ENCODE results near the gene TLE1. TPM values are rescaled to one million over a fixed set of nuclear protein-coding genes. Genes with fewer than 3 reads are reported as not detected.
"Not testable (repeated sequence)": the region's sequence is repeated elsewhere in the genome, so short reads cannot be mapped to it uniquely, and the experiment has no call there.

TLE1 gene
- total RNA-seq, 1 experiment from 2014 or later = 7.3 TPM

- DNase-seq (ENCODE audit: extremely low read depth, low read depth) = no peak
Observed at GRCh38 chr9:81604306-81605169, 84.8 kb downstream of the TLE1 start.

- DNase-seq (ENCODE audit: extremely low read depth, low read depth) = no peak
Observed at GRCh38 chr9:81602887-81603680, 86.3 kb downstream of the TLE1 start.

- DNase-seq (ENCODE audit: extremely low read depth, low read depth) = no peak
Observed at GRCh38 chr9:81601639-81602623, 87.4 kb downstream of the TLE1 start.

DNA sequence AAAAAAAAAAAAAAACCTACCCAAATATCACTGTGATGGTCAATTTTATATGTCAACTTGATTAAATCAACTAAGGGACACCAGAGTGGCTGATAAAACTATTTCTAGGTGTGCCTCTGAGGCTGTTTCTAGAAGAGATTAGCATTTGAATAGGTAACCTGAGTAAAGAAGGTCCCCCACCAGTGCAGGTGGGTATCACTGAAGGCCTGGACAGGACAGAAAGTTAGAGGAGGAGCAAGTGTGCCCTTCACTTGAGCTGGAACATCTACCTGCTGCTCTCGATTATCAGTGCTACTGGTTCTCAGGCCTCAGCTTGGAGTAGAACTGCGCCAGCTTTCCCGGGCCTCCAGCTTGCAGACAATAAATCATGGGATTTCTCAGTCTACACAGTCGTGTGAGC, 88.7 kb downstream of the TLE1 start:
- DNase-seq (ENCODE audit: extremely low read depth, low read depth) = no peak

GRCh38 chr9:81599837-81600236, 89.5 kb downstream of the TLE1 start:
- no peak for DNase-seq (ENCODE audit: extremely low read depth, low read depth)

DNA sequence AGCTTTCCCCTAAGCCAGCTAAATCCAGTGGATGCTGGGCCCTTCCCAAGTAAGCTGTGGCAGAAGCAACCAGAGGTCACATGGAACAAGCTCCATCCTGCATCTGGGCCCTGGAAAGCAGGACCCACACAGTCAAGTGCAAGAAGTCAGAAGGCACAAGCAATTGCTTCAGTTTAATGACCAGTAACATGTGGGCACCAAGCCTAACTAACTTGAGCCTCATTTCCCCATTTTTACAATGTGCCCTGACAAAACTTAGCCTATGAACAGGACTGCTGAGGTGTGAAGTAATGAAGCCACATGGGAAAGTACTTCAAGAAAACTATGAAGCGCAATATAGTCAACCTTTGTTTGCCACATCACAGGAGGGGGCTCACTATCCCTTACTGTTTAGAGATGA, 90.5 kb downstream of the TLE1 start:
- no peak for DNase-seq (ENCODE audit: extremely low read depth, low read depth)

DNA sequence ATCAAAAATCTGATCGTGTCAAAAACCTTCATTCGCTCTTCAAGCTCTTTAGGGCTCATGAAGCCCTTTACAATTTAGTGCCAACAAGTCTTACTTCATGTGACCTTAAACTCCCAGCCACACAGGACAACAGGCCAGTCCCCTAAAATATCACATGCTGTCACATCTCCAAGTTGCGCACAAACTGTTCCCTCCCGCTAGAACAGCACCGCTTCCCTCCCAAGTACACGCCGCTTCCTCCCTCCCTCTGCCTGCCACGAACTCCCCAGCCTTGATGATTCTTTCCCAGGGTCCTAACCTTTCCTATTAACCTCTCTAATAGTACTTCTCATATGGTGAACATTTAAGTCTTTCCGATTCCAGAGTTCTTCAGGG, 91.2 kb downstream of the TLE1 start:
- DNase-seq (ENCODE audit: extremely low read depth, low read depth) = no peak

DNA sequence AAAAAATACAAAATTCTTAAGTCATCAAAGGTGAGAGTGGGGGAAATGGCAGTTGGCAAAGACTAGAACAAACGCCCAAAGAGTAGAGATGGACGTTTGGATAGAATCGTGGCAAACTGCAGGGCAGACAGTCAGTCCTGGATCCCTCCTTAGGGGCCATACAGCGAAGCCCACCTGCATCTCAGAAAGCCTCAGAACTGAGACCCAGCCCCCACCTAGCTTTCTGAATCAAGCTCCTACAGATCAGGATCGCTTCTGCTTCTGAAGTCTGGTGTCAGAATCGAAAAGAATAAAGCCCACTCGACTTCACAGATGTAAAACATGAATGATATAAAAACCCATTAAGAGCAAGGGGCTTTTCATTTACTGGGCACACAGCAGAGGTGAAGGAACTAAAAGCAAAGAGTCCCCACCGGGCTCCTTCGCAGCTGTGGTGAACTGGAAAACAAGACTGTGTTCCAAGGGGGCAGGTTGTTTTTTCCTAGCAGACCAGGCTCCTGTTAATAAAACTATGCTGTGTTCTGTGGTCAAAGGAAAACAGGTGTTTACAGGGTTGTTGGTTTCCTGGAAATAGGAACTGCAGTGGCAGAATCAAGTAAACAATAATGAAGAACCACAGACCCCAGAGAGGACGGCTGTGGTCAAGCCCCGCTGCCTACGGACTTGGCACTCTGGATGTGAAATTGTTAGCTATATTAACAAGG, 91.8 kb downstream of the TLE1 start:
- DNase-seq (ENCODE audit: extremely low read depth, low read depth) = no peak

GRCh38 chr9:81596679-81597418, 92.5 kb downstream of the TLE1 start:
- no peak for DNase-seq (ENCODE audit: extremely low read depth, low read depth)

DNA sequence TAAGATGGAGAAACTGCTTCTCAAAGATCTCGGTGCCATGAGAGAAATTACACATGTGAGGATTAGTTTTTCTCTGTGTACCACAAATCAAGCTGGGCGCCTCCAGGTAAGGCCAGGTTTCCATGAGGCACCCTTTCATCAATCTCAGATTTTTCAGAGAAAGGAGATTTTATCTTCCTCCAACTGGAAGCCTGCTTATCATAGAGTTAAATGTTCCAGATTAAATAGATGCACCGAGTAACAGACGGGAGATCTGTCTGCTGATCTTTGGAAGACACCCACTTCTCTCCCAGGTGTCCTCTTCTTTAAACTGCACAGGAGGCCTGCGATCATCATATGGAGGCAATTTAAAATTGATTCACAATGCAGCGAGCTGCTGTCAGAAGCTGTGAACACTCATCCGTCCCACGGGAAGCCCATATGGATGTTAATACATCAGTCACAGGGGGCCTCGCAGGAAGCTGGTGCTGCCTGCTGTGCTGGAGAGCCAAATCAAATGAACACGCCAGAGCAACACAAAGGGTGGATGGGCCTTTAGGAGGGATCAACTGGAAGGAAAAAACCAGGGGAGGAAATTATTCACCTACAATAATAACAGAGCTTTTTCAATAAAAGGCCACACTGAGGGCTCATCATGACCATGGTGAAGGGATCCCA, 93.3 kb downstream of the TLE1 start:
- no peak for DNase-seq (ENCODE audit: extremely low read depth, low read depth)

GRCh38 chr9:81595293-81595692, 94.1 kb downstream of the TLE1 start:
- not testable (repeated sequence) for DNase-seq (ENCODE audit: extremely low read depth, low read depth)

- no peak for DNase-seq (ENCODE audit: extremely low read depth, low read depth)
Observed at GRCh38 chr9:81594415-81594814, 94.9 kb downstream of the TLE1 start.

- DNase-seq (ENCODE audit: extremely low read depth, low read depth) = no peak
Observed at GRCh38 chr9:81592887-81593266, 96.5 kb downstream of the TLE1 start.

DNA sequence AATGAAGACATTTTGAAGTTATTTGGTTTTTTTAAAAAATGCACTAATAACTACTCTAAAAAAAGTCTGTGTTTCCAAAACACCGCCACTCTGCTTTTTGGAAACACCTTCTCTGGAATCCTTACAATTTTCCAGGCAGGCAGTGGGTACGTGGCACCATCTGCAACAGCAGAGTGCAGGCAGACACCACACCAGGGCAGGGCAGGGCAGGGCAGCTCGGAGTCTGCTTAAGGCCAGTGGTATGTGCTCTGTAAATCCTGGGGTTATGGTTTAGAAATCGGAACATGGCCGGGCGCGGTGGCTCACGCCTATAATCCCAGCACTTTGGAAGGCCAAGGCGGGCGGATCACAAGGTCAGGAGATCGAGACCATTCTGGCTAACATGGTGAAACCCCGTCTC, 97.6 kb downstream of the TLE1 start:
- no peak for DNase-seq (ENCODE audit: extremely low read depth, low read depth)

DNA sequence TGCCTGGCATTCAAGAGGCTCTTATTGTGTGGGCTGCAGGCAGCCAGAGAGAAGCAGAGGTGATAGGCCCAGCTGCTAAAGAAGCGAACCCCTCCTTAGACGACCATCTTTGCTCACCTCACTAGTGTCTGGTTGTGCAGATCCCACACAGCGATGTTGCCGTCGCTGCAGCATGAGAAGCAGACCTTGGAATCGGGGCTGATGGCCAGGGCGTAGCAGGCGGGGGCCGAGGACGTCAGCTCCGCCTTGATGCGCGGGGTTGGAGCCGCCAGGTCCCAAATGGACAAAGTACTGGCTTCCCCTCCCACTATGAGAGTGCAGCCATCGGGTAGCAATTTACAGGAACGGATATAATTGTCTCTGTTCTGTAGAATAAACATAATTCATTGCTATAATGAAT, 98.7 kb downstream of the TLE1 start:
- no peak for DNase-seq (ENCODE audit: extremely low read depth, low read depth)

- DNase-seq (ENCODE audit: extremely low read depth, low read depth) = no peak
Observed at GRCh38 chr9:81589819-81590218, 99.5 kb downstream of the TLE1 start.

GRCh38 chr9:81589392-81589791, 100.0 kb downstream of the TLE1 start:
- DNase-seq (ENCODE audit: extremely low read depth, low read depth) = no peak

GRCh38 chr9:81588148-81588871, 101.0 kb downstream of the TLE1 start:
- DNase-seq (ENCODE audit: extremely low read depth, low read depth) = peak; percentile 17
